HL-60 (cell line): Measurements from ENCODE around the gene GLT8D1.

Experiments used
- GABPA ChIP-seq: IDR thresholded peaks from 2 replicates; pipeline ENCODE4 v1.6.1; 2012; ENCODE audit warnings: low read depth
- POLR2AphosphoS5 ChIP-seq: IDR thresholded peaks from 2 replicates; pipeline ENCODE4 v1.6.1; 2012; ENCODE audit warnings: low read depth
- REST ChIP-seq: IDR thresholded peaks from 2 replicates; pipeline ENCODE4 v1.6.1; 2012; ENCODE audit warnings: low read depth; ENCODE audit not compliant: insufficient replicate concordance
- TF ChIP-seq, protein P1 (sequence below): IDR thresholded peaks from one replicate; pipeline ENCODE4 v1.5.1; 2011; ENCODE audit warnings: low read length, control low read depth, inconsistent platforms; ENCODE audit not compliant: insufficient read depth

DNA sequence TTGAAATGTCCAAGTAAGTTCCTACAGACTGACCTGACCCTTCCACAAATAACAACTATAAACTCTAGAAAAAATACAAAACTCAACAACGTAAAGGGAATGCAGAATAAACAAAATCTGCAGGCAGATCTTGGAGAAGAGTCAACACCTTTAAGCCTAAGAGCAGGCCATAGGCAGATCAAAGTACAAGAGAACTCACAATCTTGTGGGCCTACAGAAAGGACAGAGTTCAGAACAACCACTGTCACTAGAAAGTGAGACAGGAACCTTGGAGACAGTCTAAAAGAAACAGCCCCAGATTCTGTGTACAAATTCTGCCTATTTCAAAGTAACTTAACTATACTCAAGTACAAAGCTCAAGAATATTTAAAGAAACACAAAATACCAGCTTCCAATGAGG, 34.1 kb upstream of the GLT8D1 start:
- TF ChIP-seq, protein P1, sequence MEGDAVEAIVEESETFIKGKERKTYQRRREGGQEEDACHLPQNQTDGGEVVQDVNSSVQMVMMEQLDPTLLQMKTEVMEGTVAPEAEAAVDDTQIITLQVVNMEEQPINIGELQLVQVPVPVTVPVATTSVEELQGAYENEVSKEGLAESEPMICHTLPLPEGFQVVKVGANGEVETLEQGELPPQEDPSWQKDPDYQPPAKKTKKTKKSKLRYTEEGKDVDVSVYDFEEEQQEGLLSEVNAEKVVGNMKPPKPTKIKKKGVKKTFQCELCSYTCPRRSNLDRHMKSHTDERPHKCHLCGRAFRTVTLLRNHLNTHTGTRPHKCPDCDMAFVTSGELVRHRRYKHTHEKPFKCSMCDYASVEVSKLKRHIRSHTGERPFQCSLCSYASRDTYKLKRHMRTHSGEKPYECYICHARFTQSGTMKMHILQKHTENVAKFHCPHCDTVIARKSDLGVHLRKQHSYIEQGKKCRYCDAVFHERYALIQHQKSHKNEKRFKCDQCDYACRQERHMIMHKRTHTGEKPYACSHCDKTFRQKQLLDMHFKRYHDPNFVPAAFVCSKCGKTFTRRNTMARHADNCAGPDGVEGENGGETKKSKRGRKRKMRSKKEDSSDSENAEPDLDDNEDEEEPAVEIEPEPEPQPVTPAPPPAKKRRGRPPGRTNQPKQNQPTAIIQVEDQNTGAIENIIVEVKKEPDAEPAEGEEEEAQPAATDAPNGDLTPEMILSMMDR, result no peak
- TF ChIP-seq REST (no peak), POLR2AphosphoS5 (no peak), GABPA (no peak)
